Ovary (tissue), 3 donors: ENCODE measurements around the gene CPA1.

Source experiments
- CTCF ChIP-seq, 3 donors: fragments of 450-650 bp in 2 of 3; fragments of 200-600 bp in 1 of 3; IDR thresholded peaks; one replicate each; pipeline versions ENCODE4 v1.5.1 to v1.8.0; 2016 to 2022; ENCODE audit warnings: antibody characterized with exemption in 3 of 3, mild to moderate bottlenecking in 1 of 3
- EP300 ChIP-seq: sonication (generic); formaldehyde crosslinking; IDR thresholded peaks from one replicate; pipeline ENCODE4 v1.6.1; 2017; ENCODE audit warnings: antibody characterized with exemption
- POLR2A ChIP-seq: fragments of 450-650 bp; IDR thresholded peaks from one replicate; pipeline ENCODE4 v1.6.1; 2017; ENCODE audit warnings: antibody characterized with exemption, mild to moderate bottlenecking, moderate library complexity
- donor health status: DM: no; HTN: no; CAD: no.

DNA sequence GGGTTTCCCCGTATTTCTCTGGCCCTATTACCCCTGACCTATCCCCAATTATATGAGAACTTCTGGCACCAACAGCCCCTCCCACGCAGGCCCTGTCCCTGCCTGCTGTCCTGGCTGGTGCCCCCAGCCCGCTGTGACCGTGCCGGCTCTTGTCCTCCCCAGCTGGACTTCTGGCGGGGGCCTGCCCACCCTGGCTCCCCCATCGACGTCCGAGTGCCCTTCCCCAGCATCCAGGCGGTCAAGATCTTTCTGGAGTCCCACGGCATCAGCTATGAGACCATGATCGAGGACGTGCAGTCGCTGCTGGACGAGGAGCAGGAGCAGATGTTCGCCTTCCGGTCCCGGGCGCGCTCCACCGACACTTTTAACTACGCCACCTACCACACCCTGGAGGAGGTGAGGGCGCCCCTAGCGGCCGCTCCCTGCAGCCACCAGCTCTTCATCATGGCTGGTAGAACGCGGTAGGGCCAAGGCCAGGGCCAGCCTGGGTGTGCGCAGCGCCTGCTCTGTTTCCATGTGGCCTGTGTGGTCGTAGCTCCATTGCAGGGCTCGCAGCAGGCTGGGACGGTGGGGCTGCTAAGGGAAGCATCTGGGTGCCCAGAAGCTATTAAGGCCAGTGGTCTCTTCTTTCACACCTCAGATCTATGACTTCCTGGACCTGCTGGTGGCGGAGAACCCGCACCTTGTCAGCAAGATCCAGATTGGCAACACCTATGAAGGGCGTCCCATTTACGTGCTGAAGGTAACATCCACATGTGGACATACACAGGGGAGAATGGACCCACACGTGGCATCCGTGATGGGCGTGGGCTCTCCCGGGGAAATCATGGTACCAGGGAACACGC, 1.4 kb downstream of the CPA1 start:
- no peak for TF ChIP-seq CTCF (IDR thresholded peaks at IDR 0.05)
- TF ChIP-seq EP300 = no peak
- TF ChIP-seq POLR2A = no peak
